Astrocyte of the spinal cord (primary cell): Measurements from ENCODE around the gene LAMP1.

Experiments used
- DNase-seq: peaks from one replicate; pipeline ENCODE4 v3.0.0; 2011; ENCODE audit warnings: low read depth, low spot score
- H3K4me3 ChIP-seq: 2 replicates; pipeline ENCODE4 v1.5.1; 2011; ENCODE audit warnings: low read depth, mild to moderate bottlenecking, low read length, moderate library complexity
- CTCF ChIP-seq: IDR thresholded peaks from 2 replicates; pipeline ENCODE4 v1.5.1; 2012; ENCODE audit warnings: low read depth, mild to moderate bottlenecking, low read length, inconsistent platforms
- in situ Hi-C: cut with HindIII; loops from 2 replicates; pipeline ENCODE4 v1.10.0; 2017; ENCODE audit warnings: low sequenced_read_pairs

Gene LAMP1

DNA sequence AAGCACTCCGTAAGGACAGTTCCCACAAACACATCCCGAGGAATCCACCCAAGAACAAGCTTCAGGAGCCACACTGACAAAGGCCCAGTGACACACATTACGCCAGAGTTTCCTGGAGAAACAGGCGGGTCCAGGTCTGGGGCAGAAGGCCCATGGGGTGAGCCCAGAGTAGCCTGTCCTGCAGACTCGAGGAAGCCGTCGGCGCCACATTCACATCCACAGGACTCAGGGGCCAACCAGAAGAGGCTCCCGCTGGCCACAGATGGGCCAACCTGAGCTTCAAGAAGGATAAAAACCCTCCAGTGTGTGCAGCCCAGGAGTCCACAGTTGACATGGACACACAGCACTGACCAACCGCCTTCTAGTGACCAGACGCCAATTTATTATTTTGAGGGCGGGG, 35.6 kb downstream of the LAMP1 start:
- no peak for TF ChIP-seq CTCF
- no peak overlapping the region for H3K4me3 ChIP-seq
- in situ Hi-C loops = no loop called here
- DNase-seq = no peak

DNA sequence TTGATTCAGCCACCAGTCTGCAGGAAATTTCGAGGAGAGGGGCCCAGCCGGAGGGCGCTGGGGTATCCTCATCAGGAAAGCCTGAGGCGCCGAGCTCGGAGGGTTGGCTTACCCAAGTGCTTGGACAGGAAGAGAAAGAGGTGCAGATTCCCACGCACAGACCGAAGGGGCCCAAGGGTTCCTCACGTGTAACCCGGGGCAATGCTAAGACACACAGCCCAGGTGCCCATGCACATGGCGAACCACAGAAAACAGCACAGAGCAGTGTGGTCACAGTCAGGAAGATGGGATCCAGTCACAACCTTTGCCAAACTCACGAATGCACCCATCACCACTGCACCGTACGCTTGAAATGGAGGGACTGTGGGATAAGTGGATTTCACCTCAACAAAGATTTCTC, 36.0 kb downstream of the LAMP1 start:
- H3K4me3 ChIP-seq = no peak overlapping the region
- DNase-seq = no peak
- in situ Hi-C loops = no loop called here
- TF ChIP-seq CTCF = no peak

GRCh38 chr13:113337556-113337955, 40.5 kb downstream of the LAMP1 start:
- no peak for DNase-seq
- in situ Hi-C loops = no loop called here
- no peak overlapping the region for H3K4me3 ChIP-seq
- TF ChIP-seq CTCF = no peak

GRCh38 chr13:113337976-113338375, 40.9 kb downstream of the LAMP1 start:
- no peak for TF ChIP-seq CTCF
- in situ Hi-C loops = no loop called here
- no peak for DNase-seq
- no peak overlapping the region for H3K4me3 ChIP-seq

- DNase-seq = no peak
- in situ Hi-C loops = no loop called here
- H3K4me3 ChIP-seq = no peak overlapping the region
- no peak for TF ChIP-seq CTCF
These were observed 41.4 kb downstream of the LAMP1 start for GRCh38 chr13:113338451-113338850.

- no peak overlapping the region for H3K4me3 ChIP-seq
- no peak for DNase-seq
- TF ChIP-seq CTCF = no peak
- in situ Hi-C loops = no loop called here
These were observed 46.0 kb downstream of the LAMP1 start for GRCh38 chr13:113342820-113343691.
